Measurements from ENCODE around the gene YAP1. TPM values are rescaled to one million over a fixed set of nuclear protein-coding genes. Genes with fewer than 3 reads are reported as not detected.

The YAP1 gene
- polyA plus RNA-seq, 5 donors = 228 to 385 (median 348) TPM

DNA sequence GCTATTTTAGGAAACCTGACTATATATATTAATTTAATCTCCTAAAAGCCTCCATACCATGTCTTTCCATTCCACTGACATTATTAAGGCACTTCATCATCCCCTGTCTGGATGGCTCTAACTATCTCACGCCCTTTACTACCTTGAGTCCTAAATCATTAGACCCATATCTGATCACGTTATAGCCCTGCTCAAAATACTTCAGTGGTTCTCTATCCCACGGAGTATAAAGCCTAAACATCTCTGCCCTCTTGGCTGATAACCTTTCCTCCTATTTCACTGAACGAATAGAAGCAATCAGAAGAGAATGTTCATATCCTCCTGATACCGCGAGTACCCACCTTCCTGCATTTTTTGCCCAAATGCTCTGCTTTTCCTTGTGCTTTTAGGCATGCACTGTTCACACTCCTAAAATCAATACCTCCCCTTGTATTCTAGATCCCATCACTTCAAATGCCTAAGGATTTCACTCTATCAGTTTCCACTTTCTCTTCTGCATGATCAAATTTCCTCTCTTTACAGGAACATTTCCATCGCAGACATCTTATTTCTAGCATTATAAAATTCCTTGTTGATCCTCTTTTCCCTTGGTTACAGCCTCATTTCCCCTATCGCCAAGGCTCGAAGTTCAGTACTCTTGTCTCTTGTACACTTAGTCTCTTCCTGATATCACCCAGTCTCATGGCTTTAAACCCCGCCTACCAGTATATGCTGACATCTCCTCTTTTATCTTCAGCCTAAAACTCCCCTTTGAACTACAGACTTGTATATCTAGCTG, 162.0 kb downstream of the YAP1 start:
- no peak for DNase-seq

DNA sequence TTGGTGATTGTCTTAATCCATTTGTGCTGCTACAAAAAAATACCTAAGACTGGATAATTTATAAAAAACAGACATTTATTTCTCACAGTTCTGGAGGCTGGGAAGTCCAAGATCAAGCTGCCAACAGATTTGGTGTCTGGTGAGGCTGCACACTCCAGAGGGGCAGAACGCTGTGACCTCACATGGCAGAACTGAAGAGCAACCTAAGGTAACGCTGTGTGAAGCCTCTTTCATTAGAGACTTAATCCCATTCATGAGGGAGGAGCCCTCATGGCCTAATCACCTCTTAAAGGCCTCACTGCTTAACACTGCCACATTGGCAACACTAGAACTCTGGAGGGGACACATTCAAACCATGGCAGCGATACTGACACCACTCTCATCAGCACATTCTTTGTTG, 164.4 kb downstream of the YAP1 start:
- DNase-seq = no peak

DNA sequence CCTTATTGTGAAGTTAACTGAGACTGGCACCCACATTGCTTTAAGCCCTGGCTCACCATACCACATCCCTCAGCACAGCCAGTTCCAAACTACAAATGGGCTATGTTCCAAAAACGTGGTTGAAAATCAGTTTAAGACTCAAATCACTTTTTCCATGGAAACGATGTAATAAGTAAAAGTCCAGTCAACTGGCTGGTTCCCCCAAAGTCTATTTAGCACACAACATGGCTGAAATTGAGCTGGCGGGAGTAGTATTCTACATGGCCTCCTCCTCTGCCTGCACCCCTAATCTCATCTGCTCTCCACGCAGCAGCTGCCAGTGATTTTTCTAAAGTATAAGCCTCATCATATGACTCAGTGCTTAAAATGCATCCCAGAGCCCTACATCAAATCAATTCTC, 166.1 kb downstream of the YAP1 start:
- DNase-seq = peak; percentile 56 to 63

DNA sequence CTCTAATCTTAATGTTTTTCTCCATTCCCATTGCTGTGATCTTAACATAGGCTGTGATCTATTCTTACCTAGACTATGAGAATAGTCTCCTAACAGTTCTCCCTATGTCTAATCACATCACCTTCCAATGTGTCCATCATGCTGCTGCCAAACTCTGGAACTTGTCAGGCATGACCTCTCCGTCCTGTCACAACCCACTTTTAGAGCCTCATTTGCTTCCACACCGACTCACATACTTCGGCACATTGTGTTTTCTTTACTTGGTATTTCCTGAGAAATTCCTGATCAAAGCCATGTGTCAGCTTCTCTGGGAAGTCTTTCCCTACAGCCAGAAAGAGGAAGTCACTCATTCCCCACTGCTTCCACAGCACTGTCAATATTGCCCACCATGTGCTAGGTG, 166.5 kb downstream of the YAP1 start:
- no peak for DNase-seq

DNA sequence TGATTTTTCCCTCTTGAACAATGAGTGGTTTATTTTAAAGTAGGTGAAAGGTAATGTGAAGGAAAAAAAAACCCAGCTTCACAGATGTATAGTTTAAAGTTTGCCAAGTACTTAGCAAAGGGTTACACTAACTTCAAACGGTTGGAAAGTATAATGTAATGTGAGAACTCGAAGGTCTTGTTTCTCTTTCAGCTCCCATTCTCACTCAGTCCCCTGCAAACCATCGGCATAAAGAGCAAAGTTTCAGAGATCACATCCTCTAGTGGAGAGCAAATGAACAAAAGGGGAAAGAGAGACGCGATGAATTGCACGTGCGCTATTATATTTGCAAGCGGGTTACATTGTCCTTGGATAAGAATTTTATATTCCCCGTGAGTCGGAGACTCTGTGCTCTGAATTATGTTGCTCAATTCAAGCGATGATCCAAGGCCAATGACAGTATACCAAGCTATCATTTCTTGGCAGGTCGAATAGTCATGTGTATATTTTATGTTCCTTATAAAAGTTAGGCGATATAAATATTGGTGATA, 169.5 kb downstream of the YAP1 start:
- peak; percentile 63 to 68 for DNase-seq

DNA sequence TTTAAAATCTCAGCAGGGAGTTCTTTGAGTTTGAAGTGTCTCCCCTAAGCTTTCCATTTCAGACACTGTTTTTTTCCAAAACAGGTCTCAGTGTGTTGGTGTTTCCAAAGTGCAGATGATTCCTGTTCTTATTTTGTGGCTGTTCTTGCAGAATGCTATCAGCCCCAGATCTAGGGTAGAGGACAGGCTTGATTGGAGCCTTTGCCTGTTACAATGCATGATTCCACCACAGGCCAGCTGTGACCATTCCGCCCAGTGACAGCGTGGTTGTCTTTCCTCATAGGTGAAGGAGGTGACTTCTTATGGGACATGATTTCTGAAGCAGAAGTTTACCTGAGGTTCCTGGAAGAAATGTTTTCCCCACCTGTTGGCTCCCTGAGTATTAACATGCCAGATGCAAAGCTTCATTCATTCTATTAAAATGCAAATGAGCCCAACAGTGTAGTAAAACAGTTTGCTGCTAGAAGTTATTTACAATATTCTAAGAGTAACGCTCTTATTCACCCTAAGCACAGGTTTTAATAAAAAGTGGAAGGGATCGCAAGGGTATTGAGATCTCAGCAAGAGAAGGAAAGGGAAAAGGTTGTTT, 170.1 kb downstream of the YAP1 start:
- DNase-seq = no peak

Other genes starting within 250 kb of the YAP1 start
- gene CEP126, start 195.4 kb upstream of the YAP1 start, polyA plus RNA-seq (ENCODE audit: insufficient read depth in 1 of 5, insufficient read length in 5 of 5, low replicate concordance in 1 of 5) = 10 to 100 TPM in 4 of 5 donors, 1 to 10 TPM in 1; 8.2 to 18.3 (median 15.2) TPM
- under 1 TPM in 4 of 5 donors, not detected in 1; 0.04 to 0.13 (median 0.07) TPM for gene ANGPTL5, start 193.9 kb upstream of the YAP1 start, polyA plus RNA-seq (ENCODE audit: insufficient read depth in 1 of 5, insufficient read length in 5 of 5, low replicate concordance in 1 of 5)
- 10 to 100 TPM in 1 of 5 donors, 1 to 10 TPM in 4; 6.0 to 10.6 (median 8.7) TPM for gene CFAP300, start 63.0 kb upstream of the YAP1 start, polyA plus RNA-seq (ENCODE audit: insufficient read depth in 1 of 5, insufficient read length in 5 of 5, low replicate concordance in 1 of 5)
- 1 to 10 TPM; 2.4 to 5.1 (median 4.7) TPM for gene BIRC3, start 207.0 kb downstream of the YAP1 start, polyA plus RNA-seq (ENCODE audit: insufficient read depth in 1 of 5, insufficient read length in 5 of 5, low replicate concordance in 1 of 5)
- gene BIRC2, start 236.8 kb downstream of the YAP1 start, polyA plus RNA-seq (ENCODE audit: insufficient read depth in 1 of 5, insufficient read length in 5 of 5, low replicate concordance in 1 of 5) = 10 to 100 TPM; 58.5 to 82.4 (median 78.6) TPM